ENCODE measurements around the gene SETD1B.

SETD1B gene

GRCh38 chr12:121769831-121770301, 33.9 kb upstream of the SETD1B start:
- Histone ChIP-seq H3K9ac (ENCODE audit: low read length) (no peak overlapping the region), H3K27ac (ENCODE audit: low read depth, low read length, poor library complexity, severe bottlenecking) (no peak overlapping the region), H3K79me2 (ENCODE audit: insufficient read depth, low read length) (no peaks in the 10 kb centered on the region), H3K27me3 (ENCODE audit: insufficient read depth, low read length) (no peaks in the 10 kb centered on the region), H3F3A (ENCODE audit: insufficient read depth, low read length) (no peaks in the 10 kb centered on the region), H4K20me1 (ENCODE audit: insufficient read depth, low read length) (no peaks in the 10 kb centered on the region), H3K9me3 (ENCODE audit: low read length) (no peaks in the 10 kb centered on the region), H3K36me3 (ENCODE audit: insufficient read depth, low read length) (no peaks in the 10 kb centered on the region), H2AFZ (ENCODE audit: low read length) (no peak overlapping the region), H3K4me2 (ENCODE audit: low read length) (no peak overlapping the region), H3K9me2 (ENCODE audit: low read depth, low read length) (no peaks in the 10 kb centered on the region), H3K4me3 (ENCODE audit: low read depth, low read length, poor library complexity, severe bottlenecking) (no peak overlapping the region), H3K4me1 (ENCODE audit: insufficient read depth, low read length, severe bottlenecking) (peaks cover 15% of the 10 kb centered on the region)
- TF ChIP-seq, protein P1, sequence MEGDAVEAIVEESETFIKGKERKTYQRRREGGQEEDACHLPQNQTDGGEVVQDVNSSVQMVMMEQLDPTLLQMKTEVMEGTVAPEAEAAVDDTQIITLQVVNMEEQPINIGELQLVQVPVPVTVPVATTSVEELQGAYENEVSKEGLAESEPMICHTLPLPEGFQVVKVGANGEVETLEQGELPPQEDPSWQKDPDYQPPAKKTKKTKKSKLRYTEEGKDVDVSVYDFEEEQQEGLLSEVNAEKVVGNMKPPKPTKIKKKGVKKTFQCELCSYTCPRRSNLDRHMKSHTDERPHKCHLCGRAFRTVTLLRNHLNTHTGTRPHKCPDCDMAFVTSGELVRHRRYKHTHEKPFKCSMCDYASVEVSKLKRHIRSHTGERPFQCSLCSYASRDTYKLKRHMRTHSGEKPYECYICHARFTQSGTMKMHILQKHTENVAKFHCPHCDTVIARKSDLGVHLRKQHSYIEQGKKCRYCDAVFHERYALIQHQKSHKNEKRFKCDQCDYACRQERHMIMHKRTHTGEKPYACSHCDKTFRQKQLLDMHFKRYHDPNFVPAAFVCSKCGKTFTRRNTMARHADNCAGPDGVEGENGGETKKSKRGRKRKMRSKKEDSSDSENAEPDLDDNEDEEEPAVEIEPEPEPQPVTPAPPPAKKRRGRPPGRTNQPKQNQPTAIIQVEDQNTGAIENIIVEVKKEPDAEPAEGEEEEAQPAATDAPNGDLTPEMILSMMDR (IDR thresholded peaks at IDR 0.05; ENCODE audit: low read length), result no peak
- TF ChIP-seq EZH2 (IDR thresholded peaks at IDR 0.05; ENCODE audit: borderline replicate concordance, low read length), result no peak

- Histone ChIP-seq H3K27me3 (ENCODE audit: insufficient read depth, low read length) (no peaks in the 10 kb centered on the region), H3K36me3 (ENCODE audit: insufficient read depth, low read length) (no peaks in the 10 kb centered on the region), H3K9me3 (ENCODE audit: low read length) (no peaks in the 10 kb centered on the region), H3K9me2 (ENCODE audit: low read depth, low read length) (no peaks in the 10 kb centered on the region), H3K79me2 (ENCODE audit: insufficient read depth, low read length) (no peaks in the 10 kb centered on the region), H3F3A (ENCODE audit: insufficient read depth, low read length) (no peaks in the 10 kb centered on the region), H3K4me2 (ENCODE audit: low read length) (no peak overlapping the region), H4K20me1 (ENCODE audit: insufficient read depth, low read length) (no peaks in the 10 kb centered on the region), H3K27ac (ENCODE audit: low read depth, low read length, poor library complexity, severe bottlenecking) (no peak overlapping the region), H2AFZ (ENCODE audit: low read length) (no peak overlapping the region), H3K4me1 (ENCODE audit: insufficient read depth, low read length, severe bottlenecking) (peaks cover 18% of the 10 kb centered on the region), H3K9ac (ENCODE audit: low read length) (no peak overlapping the region), H3K4me3 (ENCODE audit: low read depth, low read length, poor library complexity, severe bottlenecking) (no peak overlapping the region)
- TF ChIP-seq, protein P1 (IDR thresholded peaks at IDR 0.05; ENCODE audit: low read length), result no peak
- TF ChIP-seq EZH2 (IDR thresholded peaks at IDR 0.05; ENCODE audit: borderline replicate concordance, low read length), result no peak
Observed at GRCh38 chr12:121770388-121770787, 33.4 kb upstream of the SETD1B start.

- no peaks in the 10 kb centered on the region for H3F3A ChIP-seq (ENCODE audit: insufficient read depth, low read length)
- H2AFZ ChIP-seq (ENCODE audit: low read length), result no peak overlapping the region
- no peak overlapping the region for H3K9ac ChIP-seq (ENCODE audit: low read length)
- H3K27ac ChIP-seq (ENCODE audit: low read depth, low read length, poor library complexity, severe bottlenecking), result no peak overlapping the region
- H3K9me3 ChIP-seq (ENCODE audit: low read length), result no peaks in the 10 kb centered on the region
- peaks cover 24% of the 10 kb centered on the region for H3K4me1 ChIP-seq (ENCODE audit: insufficient read depth, low read length, severe bottlenecking)
- H4K20me1 ChIP-seq (ENCODE audit: insufficient read depth, low read length), result no peaks in the 10 kb centered on the region
- H3K4me3 ChIP-seq (ENCODE audit: low read depth, low read length, poor library complexity, severe bottlenecking), result no peak overlapping the region
- H3K4me2 ChIP-seq (ENCODE audit: low read length), result no peak overlapping the region
- TF ChIP-seq EZH2 (IDR thresholded peaks at IDR 0.05; ENCODE audit: borderline replicate concordance, low read length), result no peak
- TF ChIP-seq, protein P1 (IDR thresholded peaks at IDR 0.05; ENCODE audit: low read length), result no peak
- no peaks in the 10 kb centered on the region for H3K9me2 ChIP-seq (ENCODE audit: low read depth, low read length)
- no peaks in the 10 kb centered on the region for H3K27me3 ChIP-seq (ENCODE audit: insufficient read depth, low read length)
- H3K79me2 ChIP-seq (ENCODE audit: insufficient read depth, low read length), result no peaks in the 10 kb centered on the region
- no peaks in the 10 kb centered on the region for H3K36me3 ChIP-seq (ENCODE audit: insufficient read depth, low read length)
Observed at GRCh38 chr12:121770813-121771625, 32.8 kb upstream of the SETD1B start.

Data from OCI-LY1 (cell line).